ENCODE data around the gene ADCY9. TPM values are rescaled to one million over a fixed set of nuclear protein-coding genes. Genes with fewer than 3 reads are reported as not detected.

The ADCY9 gene
- total RNA-seq, 2 donors from 2014 or later = 1.2 to 3.3 TPM

- Histone ChIP-seq H3K27me3 (ENCODE audit: control insufficient read depth, insufficient read depth, low read length, poor library complexity, severe bottlenecking) (no peaks in the 10 kb centered on the region), H3K9me3 (ENCODE audit: control insufficient read depth, low read length) (no peaks in the 10 kb centered on the region), H3K27ac (ENCODE audit: low read depth, low read length) (no peak overlapping the region), H3K9ac (ENCODE audit: extremely low read depth, low read length, poor library complexity, severe bottlenecking) (no peak overlapping the region), H3K4me1 (ENCODE audit: control insufficient read depth, insufficient read depth, low read length) (no peaks in the 10 kb centered on the region), H3K4me3 (ENCODE audit: low read length) (no peak overlapping the region), H3K36me3 (ENCODE audit: control insufficient read depth, insufficient read depth, low read length) (no peaks in the 10 kb centered on the region)
- WGBS, 2 experiments (ENCODE audit: insufficient coverage in 1 of 2, insufficient read length in 1 of 2) = 91 to 100% methylated on average over 3 to 13 of the region's 13 CpGs
- Mint-ChIP-seq H3K9me3 (no peaks in the 10 kb centered on the region), H3K4me1 (peaks cover 3% of the 10 kb centered on the region), H3K4me3 (no peak overlapping the region), H3K27me3 (ENCODE audit: insufficient read depth) (peaks cover 6% of the 10 kb centered on the region), H3K36me3 (ENCODE audit: low read depth) (no peaks in the 10 kb centered on the region), H3K27ac (no peak overlapping the region)
- no peak for DNase-seq
- TF ChIP-seq, protein P1, sequence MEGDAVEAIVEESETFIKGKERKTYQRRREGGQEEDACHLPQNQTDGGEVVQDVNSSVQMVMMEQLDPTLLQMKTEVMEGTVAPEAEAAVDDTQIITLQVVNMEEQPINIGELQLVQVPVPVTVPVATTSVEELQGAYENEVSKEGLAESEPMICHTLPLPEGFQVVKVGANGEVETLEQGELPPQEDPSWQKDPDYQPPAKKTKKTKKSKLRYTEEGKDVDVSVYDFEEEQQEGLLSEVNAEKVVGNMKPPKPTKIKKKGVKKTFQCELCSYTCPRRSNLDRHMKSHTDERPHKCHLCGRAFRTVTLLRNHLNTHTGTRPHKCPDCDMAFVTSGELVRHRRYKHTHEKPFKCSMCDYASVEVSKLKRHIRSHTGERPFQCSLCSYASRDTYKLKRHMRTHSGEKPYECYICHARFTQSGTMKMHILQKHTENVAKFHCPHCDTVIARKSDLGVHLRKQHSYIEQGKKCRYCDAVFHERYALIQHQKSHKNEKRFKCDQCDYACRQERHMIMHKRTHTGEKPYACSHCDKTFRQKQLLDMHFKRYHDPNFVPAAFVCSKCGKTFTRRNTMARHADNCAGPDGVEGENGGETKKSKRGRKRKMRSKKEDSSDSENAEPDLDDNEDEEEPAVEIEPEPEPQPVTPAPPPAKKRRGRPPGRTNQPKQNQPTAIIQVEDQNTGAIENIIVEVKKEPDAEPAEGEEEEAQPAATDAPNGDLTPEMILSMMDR (conservative IDR thresholded peaks at IDR 0.05) = no peak
These were observed 134.0 kb downstream of the ADCY9 start for GRCh38 chr16:3982216-3982615.

DNA sequence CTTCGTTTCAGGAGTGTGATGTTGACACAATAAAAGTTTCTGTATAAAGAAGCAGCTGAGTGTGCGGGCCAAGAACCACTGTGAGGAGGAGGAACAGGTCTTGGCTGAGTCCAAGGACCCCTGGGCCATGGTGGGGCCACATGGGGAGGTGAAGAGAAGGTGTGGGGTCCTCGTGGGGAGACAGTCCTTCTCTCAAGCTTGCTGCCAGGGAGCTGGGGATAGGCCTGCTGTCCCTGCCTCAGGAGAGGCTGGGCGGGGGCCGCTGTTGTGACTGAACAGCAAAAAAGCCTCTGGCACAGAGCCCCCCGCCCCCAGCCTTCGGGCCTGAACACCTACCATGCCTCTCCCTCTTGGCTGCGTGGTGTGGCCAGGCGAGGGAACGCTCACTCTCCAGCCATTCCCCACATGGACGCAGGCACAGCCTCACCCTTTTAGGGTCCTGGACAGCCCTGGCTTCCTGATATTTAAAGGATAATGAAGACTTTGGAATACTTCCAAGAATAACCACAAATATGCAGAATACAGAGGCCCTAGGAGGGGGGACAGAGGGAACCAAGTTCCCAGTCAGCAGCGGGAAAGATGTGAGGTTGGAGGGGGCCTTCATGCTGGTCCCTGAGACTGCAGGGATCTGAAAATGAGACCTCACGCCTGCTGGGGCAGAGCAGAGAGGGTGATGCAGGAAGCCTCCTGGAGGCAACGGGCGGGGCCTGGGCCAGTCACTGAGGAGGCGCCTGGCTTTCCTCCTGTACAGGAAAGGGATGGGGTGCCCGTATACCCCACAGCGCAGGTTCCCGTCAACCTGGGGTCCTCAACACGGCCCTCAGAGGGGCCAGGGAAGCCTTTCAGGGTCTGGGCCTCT is 135.8 kb downstream of the ADCY9 start:
- H3K9me3 Mint-ChIP-seq = no peaks in the 10 kb centered on the region
- no peak overlapping the region for H3K27ac Mint-ChIP-seq
- TF ChIP-seq, protein P1 (conservative IDR thresholded peaks at IDR 0.05) = no peak
- no peak overlapping the region for H3K4me3 Mint-ChIP-seq
- Histone ChIP-seq H3K9me3 (ENCODE audit: control insufficient read depth, low read length) (no peaks in the 10 kb centered on the region), H3K27me3 (ENCODE audit: control insufficient read depth, insufficient read depth, low read length, poor library complexity, severe bottlenecking) (no peaks in the 10 kb centered on the region), H3K9ac (ENCODE audit: extremely low read depth, low read length, poor library complexity, severe bottlenecking) (no peak overlapping the region), H3K4me1 (ENCODE audit: control insufficient read depth, insufficient read depth, low read length) (no peaks in the 10 kb centered on the region), H3K27ac (ENCODE audit: low read depth, low read length) (no peak overlapping the region), H3K36me3 (ENCODE audit: control insufficient read depth, insufficient read depth, low read length) (no peaks in the 10 kb centered on the region), H3K4me3 (ENCODE audit: low read length) (no peak overlapping the region)
- DNase-seq = no peak
- peaks cover 6% of the 10 kb centered on the region for H3K27me3 Mint-ChIP-seq (ENCODE audit: insufficient read depth)
- H3K4me1 Mint-ChIP-seq = peaks cover 3% of the 10 kb centered on the region
- 86 to 92% methylated on average over 15 to 20 of the region's 20 CpGs for WGBS, 2 experiments (ENCODE audit: insufficient coverage in 1 of 2, insufficient read length in 1 of 2)
- no peaks in the 10 kb centered on the region for H3K36me3 Mint-ChIP-seq (ENCODE audit: low read depth)

DNA sequence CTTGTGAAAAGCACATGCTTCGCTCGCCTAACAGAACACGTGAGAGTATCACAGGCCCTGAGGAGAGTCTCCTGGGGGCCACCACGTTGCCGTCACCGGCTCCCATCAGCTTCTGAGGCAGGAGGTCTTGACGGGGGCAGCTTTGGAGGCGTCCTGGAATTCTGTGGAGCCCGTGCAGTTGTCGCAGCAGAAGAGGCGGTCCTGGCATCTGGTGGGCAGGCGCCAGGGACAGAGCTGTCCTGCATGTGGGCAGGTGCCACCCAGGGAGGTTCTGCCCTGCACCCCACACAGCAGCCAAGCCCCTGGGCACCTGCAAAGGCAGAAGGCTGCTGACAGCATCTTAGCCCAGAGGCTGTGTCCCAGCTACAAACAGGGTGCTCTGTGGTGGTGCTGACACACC is 136.7 kb downstream of the ADCY9 start:
- 90 to 92% methylated on average over 7 to 12 of the region's 12 CpGs for WGBS, 2 experiments (ENCODE audit: insufficient coverage in 1 of 2, insufficient read length in 1 of 2)
- no peak overlapping the region for H3K4me3 Mint-ChIP-seq
- H3K36me3 Mint-ChIP-seq (ENCODE audit: low read depth) = no peaks in the 10 kb centered on the region
- H3K9ac ChIP-seq (ENCODE audit: extremely low read depth, low read length, poor library complexity, severe bottlenecking) = no peak overlapping the region
- H3K27ac ChIP-seq (ENCODE audit: low read depth, low read length) = no peak overlapping the region
- H3K4me3 ChIP-seq (ENCODE audit: low read length) = no peak overlapping the region
- DNase-seq = no peak
- H3K27ac Mint-ChIP-seq = no peak overlapping the region
- no peaks in the 10 kb centered on the region for H3K27me3 ChIP-seq (ENCODE audit: control insufficient read depth, insufficient read depth, low read length, poor library complexity, severe bottlenecking)
- no peaks in the 10 kb centered on the region for H3K9me3 ChIP-seq (ENCODE audit: control insufficient read depth, low read length)
- H3K27me3 Mint-ChIP-seq (ENCODE audit: insufficient read depth) = peaks cover 6% of the 10 kb centered on the region
- no peaks in the 10 kb centered on the region for H3K9me3 Mint-ChIP-seq
- peaks cover 3% of the 10 kb centered on the region for H3K4me1 Mint-ChIP-seq
- H3K36me3 ChIP-seq (ENCODE audit: control insufficient read depth, insufficient read depth, low read length) = no peaks in the 10 kb centered on the region
- no peaks in the 10 kb centered on the region for H3K4me1 ChIP-seq (ENCODE audit: control insufficient read depth, insufficient read depth, low read length)
- TF ChIP-seq, protein P1 (conservative IDR thresholded peaks at IDR 0.05) = no peak

Data from endodermal cell (in vitro differentiated cells).